Measurements from ENCODE around the gene NDUFA3.

DNA sequence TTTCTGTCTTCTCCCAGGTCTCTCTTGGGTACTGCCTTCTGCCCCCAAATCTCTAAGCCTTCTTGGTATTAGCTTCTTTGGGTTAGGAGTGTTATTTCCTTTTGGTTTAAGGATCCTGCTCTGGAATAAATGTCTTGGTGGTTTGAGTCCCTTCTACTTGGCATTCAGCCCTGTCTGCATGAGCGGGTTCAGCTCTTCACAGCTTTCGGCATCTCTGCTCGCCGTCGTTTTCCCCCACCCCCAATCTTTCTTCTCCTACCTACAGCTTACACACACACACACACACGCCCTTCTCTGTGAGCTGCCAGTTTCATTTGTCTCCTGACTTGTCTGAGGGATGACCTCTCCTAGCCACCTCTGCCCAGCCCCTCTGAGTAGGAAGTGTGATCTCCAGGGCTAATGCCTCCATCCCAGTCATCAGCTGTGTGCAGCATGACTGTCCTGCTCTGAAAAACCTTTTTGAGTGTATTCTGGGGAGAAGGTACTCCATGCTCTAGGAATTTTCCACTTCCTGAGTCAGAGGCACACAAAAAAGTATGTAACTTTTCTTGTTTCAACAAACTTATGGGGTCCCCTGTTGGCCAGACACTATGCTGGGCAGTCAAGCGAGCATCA, 39.6 kb downstream of the NDUFA3 start:
- TF ChIP-seq POLR2A (IDR thresholded peaks at IDR 0.05) = no peak
- TF ChIP-seq, protein P1, sequence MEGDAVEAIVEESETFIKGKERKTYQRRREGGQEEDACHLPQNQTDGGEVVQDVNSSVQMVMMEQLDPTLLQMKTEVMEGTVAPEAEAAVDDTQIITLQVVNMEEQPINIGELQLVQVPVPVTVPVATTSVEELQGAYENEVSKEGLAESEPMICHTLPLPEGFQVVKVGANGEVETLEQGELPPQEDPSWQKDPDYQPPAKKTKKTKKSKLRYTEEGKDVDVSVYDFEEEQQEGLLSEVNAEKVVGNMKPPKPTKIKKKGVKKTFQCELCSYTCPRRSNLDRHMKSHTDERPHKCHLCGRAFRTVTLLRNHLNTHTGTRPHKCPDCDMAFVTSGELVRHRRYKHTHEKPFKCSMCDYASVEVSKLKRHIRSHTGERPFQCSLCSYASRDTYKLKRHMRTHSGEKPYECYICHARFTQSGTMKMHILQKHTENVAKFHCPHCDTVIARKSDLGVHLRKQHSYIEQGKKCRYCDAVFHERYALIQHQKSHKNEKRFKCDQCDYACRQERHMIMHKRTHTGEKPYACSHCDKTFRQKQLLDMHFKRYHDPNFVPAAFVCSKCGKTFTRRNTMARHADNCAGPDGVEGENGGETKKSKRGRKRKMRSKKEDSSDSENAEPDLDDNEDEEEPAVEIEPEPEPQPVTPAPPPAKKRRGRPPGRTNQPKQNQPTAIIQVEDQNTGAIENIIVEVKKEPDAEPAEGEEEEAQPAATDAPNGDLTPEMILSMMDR (IDR thresholded peaks at IDR 0.05) = no peak
